RWPE2 (cell line): ENCODE data around the gene ACTC1.

Source experiments
- ATAC-seq: fragments of 200-7000 bp; cut with Tn5 transposase; 3 replicates; pipeline ENCODE4 v1.9.1; 2021; ENCODE audit warnings: low read depth
- DNase-seq: peaks from one replicate; pipeline ENCODE4 v3.0.0-alpha.2; 2020; ENCODE audit warnings: low spot score
- H3K27ac ChIP-seq: fragments of 450-650 bp; 2 replicates; pipeline ENCODE4 v1.5.1; 2017; ENCODE audit warnings: mild to moderate bottlenecking; ENCODE audit not compliant: poor library complexity, severe bottlenecking
- H3K27me3 ChIP-seq: fragments of 250-450 bp; sonication (Bioruptor Pico); 2 replicates; pipeline ENCODE4 v1.5.1; 2021; ENCODE audit warnings: mild to moderate bottlenecking, moderate library complexity; ENCODE audit not compliant: insufficient read depth, poor library complexity, severe bottlenecking
- H3K36me3 ChIP-seq: fragments of 250-450 bp; sonication (Bioruptor Pico); 2 replicates; pipeline ENCODE4 v1.5.1; 2020; ENCODE audit warnings: low read depth, mild to moderate bottlenecking, moderate library complexity
- H3K4me1 ChIP-seq: fragments of 250-450 bp; sonication (Bioruptor Pico); 2 replicates; pipeline ENCODE4 v1.5.1; 2021; ENCODE audit warnings: mild to moderate bottlenecking, moderate library complexity; ENCODE audit not compliant: insufficient read depth, poor library complexity, severe bottlenecking
- H3K4me3 ChIP-seq: fragments of 250-450 bp; sonication (Bioruptor Pico); 2 replicates; pipeline ENCODE4 v1.5.1; 2021; ENCODE audit warnings: mild to moderate bottlenecking, moderate library complexity; ENCODE audit not compliant: severe bottlenecking
- H3K9me3 ChIP-seq: fragments of 250-450 bp; sonication (Bioruptor Pico); 2 replicates; pipeline ENCODE4 v1.5.1; 2021; ENCODE audit warnings: mild to moderate bottlenecking, moderate library complexity; ENCODE audit not compliant: severe bottlenecking
- CTCF ChIP-seq: fragments of 450-650 bp; IDR thresholded peaks from one replicate; pipeline ENCODE4 v1.5.1; 2017; ENCODE audit warnings: mild to moderate bottlenecking, moderate library complexity; ENCODE audit not compliant: poor library complexity, severe bottlenecking

Gene ACTC1

GRCh38 chr15:34828145-34828911 is 33.0 kb upstream of the ACTC1 start:
- no peak for TF ChIP-seq CTCF
- H3K4me3 ChIP-seq = no peak overlapping the region
- ATAC-seq (no peak), DNase-seq (no peak)
- no peaks in the 10 kb centered on the region for H3K27me3 ChIP-seq
- no peak overlapping the region for H3K27ac ChIP-seq
- H3K4me1 ChIP-seq = no peaks in the 10 kb centered on the region
- no peaks in the 10 kb centered on the region for H3K36me3 ChIP-seq
- H3K9me3 ChIP-seq = no peaks in the 10 kb centered on the region

GRCh38 chr15:34821831-34822230 is 26.5 kb upstream of the ACTC1 start:
- no peak for ATAC-seq
- Histone ChIP-seq H3K36me3 (no peaks in the 10 kb centered on the region), H3K4me3 (no peak overlapping the region), H3K4me1 (no peaks in the 10 kb centered on the region), H3K27me3 (no peaks in the 10 kb centered on the region), H3K9me3 (no peaks in the 10 kb centered on the region), H3K27ac (no peak overlapping the region)
- TF ChIP-seq CTCF = no peak
- no peak for DNase-seq

DNA sequence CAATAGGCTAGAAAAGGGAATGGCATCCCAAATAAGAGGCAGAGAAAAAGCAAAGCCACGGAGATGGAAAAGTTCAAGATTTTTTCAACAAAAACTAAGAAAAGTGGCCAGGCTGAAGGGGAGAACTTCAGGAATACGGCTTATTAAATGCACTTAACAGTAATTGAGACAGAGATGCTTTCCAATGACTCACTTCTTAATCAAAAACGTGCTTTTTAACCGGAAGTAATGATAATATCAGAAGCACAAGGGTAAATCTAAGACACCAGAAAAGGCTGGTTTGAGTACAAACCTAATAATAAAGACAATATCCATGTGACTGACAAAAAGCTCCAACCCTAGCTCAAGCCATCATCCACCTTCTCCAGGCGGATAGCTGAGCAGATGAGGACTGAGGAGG is 24.8 kb upstream of the ACTC1 start:
- Histone ChIP-seq H3K27ac (no peak overlapping the region), H3K36me3 (no peaks in the 10 kb centered on the region), H3K27me3 (no peaks in the 10 kb centered on the region), H3K4me1 (no peaks in the 10 kb centered on the region), H3K9me3 (no peaks in the 10 kb centered on the region), H3K4me3 (no peak overlapping the region)
- DNase-seq = no peak
- no peak for TF ChIP-seq CTCF
- no peak for ATAC-seq

DNA sequence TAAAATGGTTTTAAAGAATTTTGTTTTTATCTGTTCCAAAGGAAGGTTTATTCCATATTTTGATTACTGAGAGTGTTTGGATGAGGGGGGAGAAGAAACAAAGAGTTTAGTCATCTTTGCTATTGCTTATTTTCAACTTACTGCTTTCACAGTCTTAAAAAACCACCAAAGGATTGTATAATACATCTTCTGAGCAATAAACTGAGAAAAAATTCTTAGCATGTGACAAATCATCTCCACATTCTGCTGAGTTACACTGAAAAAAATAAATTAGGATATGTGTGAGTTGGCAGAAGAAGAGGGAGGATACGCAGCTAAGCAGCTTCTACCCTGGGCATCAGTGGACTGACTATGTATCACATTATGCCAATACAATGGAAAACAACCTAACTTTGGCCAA is 23.2 kb upstream of the ACTC1 start:
- no peaks in the 10 kb centered on the region for H3K36me3 ChIP-seq
- DNase-seq (no peak), ATAC-seq (no peak)
- no peak overlapping the region for H3K27ac ChIP-seq
- H3K4me1 ChIP-seq = no peaks in the 10 kb centered on the region
- H3K9me3 ChIP-seq = no peaks in the 10 kb centered on the region
- TF ChIP-seq CTCF = no peak
- no peak overlapping the region for H3K4me3 ChIP-seq
- no peaks in the 10 kb centered on the region for H3K27me3 ChIP-seq

GRCh38 chr15:34815836-34816235 is 20.5 kb upstream of the ACTC1 start:
- peaks cover 3% of the 10 kb centered on the region for H3K4me1 ChIP-seq
- no peaks in the 10 kb centered on the region for H3K27me3 ChIP-seq
- no peak overlapping the region for H3K27ac ChIP-seq
- no peaks in the 10 kb centered on the region for H3K36me3 ChIP-seq
- DNase-seq (no peak), ATAC-seq (no peak)
- no peak for TF ChIP-seq CTCF
- no peak overlapping the region for H3K4me3 ChIP-seq
- no peaks in the 10 kb centered on the region for H3K9me3 ChIP-seq
